ENCODE data around the gene SHB.
"Not testable (repeated sequence)": the region's sequence is repeated elsewhere in the genome, so short reads cannot be mapped to it uniquely, and the experiment has no call there.

The SHB gene

DNA sequence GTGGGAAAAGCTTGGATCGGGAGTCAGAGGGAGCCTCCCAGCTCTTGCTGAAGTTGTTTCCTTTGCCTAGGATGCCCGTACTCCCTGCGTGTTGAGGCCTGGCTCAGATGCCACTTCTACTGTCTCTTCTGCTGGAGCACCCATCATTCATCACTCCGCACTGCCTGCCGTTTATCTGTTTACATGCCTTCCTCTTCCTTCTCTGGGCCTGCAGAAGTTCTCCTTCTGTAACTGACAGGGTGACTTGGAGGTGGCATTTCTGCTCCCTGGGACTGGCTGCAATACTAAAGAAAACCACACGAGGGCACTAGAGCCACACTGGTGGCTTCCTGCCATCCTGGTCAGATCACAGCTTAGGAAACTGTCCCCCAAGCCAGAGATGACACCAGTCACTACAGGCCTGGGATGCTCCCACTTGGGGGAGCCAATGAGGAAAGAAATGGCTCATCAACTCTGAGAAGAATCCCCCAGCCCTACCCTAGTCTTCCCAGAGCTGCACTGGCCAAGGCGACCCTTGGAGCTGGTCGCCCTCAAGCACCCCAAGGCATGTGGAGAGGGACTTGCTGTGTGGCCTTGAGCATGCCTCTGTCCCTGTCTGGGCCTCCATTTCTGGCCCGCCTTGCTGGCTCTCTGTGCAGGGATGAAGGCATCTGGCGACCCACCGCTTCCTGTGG, 155.4 kb downstream of the SHB start:
- peak; percentile 78 for DNase-seq

- DNase-seq = no peak
Measured at GRCh38 chr9:37911271-37911681, 157.8 kb downstream of the SHB start.

DNA sequence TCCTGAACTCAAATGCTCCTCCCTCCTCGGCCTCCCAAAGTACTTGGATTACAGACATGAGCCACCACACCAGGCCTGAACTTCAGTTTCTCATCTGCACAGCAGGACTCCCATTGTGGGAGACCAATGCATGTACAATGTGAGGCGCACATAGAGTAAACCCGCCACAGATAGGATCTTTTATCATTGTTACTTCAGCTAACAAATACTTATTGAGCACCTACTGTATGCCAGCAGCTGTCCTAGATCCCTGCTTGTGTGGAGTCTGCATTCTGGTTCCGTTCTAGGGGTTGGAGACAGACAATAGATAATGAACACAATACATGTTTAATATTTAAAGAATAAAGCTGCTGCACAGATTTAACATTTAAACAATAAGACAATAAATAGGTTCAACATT, 158.8 kb downstream of the SHB start:
- DNase-seq = no peak

- not testable (repeated sequence) for DNase-seq
Measured at GRCh38 chr9:37909836-37910235, 159.2 kb downstream of the SHB start.

- DNase-seq = no peak
Measured at GRCh38 chr9:37909326-37909725, 159.7 kb downstream of the SHB start.

DNA sequence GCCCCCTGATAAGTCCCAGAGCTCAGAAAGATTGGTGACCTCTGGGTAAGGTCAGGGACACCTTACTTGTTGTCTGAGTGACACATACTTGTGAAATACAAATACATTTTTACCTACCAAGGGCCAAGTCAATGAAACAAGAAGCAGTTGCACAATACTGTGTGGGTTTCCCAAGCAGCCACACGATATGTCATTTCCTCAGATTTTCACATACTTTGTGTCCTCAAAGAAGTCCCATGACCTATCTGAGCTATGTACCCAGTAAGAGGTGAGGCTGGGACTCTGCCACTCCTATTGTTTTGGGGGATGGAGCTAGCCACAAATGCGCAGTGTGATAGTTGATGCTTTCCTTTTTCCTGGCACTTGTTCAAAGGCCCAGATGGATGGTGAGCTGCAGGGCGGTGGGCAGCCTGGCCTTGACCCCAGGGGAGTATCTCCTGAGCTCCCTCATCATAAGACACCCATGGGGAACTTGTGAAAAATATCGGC, 160.3 kb downstream of the SHB start:
- DNase-seq = no peak

GRCh38 chr9:37908283-37908682, 160.7 kb downstream of the SHB start:
- no peak for DNase-seq

DNA sequence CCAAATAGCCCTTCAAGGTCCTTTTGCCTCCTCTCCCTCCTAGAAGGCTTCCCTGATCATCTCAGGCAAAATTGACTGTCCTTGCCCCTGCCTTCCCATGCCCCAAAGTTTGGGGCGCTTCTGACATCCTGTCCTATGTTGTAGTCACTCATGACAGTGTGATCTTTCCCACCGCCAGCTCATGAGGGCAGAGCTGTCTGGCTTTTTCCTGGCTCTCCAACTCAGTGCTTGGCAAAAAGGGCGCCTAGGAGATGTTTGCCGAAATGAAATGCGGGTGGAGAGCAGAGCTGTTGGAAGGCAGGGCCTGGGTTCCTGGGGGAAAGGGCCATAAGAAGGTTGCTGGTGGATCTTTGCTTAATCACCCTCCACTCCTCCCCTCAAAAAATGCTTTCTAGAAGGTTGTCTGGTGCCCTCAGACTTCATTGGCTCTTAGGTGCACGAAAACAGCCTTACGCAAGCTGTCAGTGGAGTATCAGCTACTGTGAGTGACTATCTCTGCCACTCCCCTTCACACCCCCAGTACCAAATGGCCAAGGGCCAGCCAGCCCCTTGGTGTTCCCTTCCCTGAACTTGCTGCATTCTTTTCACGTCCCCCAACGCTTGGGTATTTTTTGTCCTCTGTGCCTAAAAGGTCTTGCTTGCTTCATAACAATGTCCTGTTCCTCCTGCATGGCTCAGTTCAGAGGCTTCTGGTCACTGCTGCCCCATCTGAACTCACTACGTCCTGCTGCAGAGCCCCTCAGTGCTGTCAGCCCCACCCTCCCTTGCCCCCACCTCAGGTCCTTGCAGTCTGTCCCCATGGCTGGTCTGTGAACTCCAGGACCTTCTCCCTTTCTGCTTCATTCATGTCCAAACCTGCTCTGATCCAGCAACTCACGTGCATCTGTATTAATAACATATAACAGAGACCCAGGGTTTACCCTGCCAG, 162.5 kb downstream of the SHB start:
- no peak for DNase-seq

- DNase-seq = no peak
Measured at GRCh38 chr9:37905776-37906175, 163.3 kb downstream of the SHB start.

DNA sequence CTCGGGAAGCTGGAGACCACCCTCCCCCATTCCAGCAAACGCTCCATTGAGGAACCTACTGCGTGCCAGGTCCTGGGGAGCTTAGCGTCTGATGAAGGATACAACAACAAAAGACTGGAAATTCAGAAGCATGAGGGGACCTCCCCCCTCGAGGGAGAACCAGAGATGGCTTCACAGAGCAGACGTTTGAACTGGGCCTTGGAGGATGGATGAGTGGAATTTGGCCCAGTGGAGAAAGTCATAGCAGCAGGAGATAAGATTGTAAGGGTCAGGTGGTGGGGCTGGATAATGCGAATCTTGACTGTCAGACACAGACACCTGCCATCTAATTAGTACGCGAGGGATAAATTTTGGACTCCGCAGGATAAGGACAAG, 163.9 kb downstream of the SHB start:
- no peak for DNase-seq

GRCh38 chr9:37904445-37905130, 164.4 kb downstream of the SHB start:
- DNase-seq = no peak

- peak; percentile 97 for DNase-seq
Measured at GRCh38 chr9:37903647-37904444, 165.2 kb downstream of the SHB start, which contains the start of gene SLC25A51. TSS of gene SLC25A51 (minus strand) at chr9:37904127. CDS start at chr9:37888550, 15,577 bp downstream.

- DNase-seq = peak; percentile 36
Measured at GRCh38 chr9:37902796-37903646, 166.0 kb downstream of the SHB start.

DNA sequence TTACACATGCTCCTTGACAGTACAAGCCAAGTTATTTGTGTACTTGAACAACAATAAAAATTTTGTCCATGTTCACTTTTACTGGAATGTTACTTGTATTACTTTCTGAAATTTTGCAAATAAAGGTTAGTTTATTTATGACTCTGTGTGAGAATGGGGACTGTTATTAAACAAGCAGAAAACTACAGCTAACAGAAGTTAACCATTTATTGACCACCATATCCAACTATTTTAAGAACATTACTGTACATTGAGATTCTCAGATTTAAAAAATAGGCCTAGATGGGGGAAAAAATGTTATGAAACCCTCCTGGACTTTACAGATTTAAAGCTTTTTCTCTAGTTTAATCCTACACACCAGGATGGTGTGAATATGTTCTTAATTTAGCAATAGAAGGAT, 166.9 kb downstream of the SHB start:
- no peak for DNase-seq

- no peak for DNase-seq
Measured at GRCh38 chr9:37899041-37899440, 170.0 kb downstream of the SHB start.

- DNase-seq = no peak
Measured at GRCh38 chr9:37897665-37898064, 171.4 kb downstream of the SHB start.

- no peak for DNase-seq
Measured at GRCh38 chr9:37892063-37892462, 177.0 kb downstream of the SHB start.

- not testable (repeated sequence) for DNase-seq
Measured at GRCh38 chr9:37891042-37891441, 178.0 kb downstream of the SHB start.

DNA sequence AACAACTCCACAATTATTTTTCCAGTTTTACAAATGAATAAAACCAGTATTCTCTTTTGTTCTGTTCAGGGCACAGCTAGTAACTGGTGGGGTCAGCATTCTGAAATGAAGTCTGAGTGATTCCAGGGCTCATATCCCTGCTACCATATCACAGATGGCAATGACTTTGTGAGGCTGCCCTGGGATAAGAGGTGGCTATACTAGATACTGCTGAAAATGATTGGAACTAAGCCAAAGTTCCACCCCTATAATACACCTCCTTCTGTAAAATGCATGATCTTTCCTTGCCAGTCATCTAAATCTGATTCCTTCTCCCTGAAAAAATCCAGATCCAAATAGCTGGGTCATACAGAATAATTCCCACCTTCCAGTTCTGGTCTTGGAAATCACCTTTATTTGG, 179.5 kb downstream of the SHB start:
- no peak for DNase-seq

DNA sequence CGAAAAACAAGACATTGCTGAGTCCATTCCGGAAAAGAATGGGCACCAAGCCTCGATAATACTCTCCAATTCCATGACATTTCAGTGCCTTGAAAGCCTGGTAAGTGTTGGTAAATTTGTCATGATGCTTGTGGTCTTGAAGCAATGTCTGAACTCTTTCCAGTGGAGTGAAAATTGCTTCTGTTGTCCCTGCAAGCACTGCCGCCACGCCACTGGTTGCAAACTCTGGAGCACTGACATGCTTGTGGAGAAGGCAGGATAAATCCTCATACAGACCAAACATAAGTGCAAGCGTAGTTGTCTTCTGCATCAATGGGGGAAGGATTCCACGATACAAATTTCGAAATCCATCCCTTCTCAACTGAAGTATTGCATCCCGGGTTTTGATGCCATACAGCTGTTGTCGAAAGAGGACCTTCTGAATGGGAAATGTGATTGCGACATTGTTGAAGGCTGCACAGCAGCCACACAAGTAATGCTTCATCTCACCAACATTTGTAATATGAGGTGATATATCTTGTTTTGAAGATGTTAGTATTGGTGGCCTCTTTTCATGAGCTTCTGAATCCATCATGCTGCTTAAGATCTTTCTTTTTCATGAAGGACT, 180.9 kb downstream of the SHB start:
- DNase-seq = not testable (repeated sequence)

DNA sequence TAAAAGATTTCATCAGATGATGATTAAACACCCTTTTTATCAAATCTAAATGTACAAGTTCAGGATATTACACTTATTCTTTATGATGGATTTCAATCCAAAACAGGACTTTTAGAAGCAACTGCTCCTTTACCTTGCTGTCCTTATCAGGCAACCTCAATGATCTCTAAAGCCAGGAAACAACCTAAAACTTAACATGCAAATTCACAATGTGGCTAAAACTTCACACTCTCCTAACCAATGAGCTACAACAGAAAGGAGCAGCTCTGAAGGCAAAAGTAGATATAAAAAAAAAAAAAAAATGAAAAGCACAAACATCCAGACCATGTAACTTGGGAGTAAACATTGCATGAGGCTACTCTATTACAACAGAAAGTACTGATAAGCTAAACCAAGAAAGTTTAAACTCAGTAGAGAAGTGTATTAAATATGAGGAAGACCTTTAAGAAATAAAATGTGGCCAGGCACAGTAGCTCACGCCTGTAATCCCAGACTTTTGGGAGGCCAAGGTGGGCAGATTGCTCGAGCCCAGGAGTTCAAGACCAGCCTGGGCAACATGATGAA, 188.0 kb downstream of the SHB start:
- DNase-seq = no peak
